Nephron (organoid): ENCODE data around the gene TENM4.
A peak's percentile ranks its signal among the peaks of the same experiment; 100 is the strongest.

Experiments used
- H3K27ac Mint-ChIP-seq, 3 experiments: 2 replicates each; pipeline ENCODE4 v1.8.0; 2020; ENCODE audit warnings: mixed read lengths in 3 of 3, mild to moderate bottlenecking in 2 of 3, moderate library complexity in 1 of 3
- H3K27me3 Mint-ChIP-seq: 2 replicates; pipeline ENCODE4 v1.8.0; 2021; ENCODE audit warnings: low read depth, mild to moderate bottlenecking, moderate library complexity, mixed read lengths
- H3K36me3 Mint-ChIP-seq: 2 replicates; pipeline ENCODE4 v1.8.0; 2020; ENCODE audit warnings: low read depth, mixed read lengths
- H3K4me1 Mint-ChIP-seq: 2 replicates; pipeline ENCODE4 v1.8.0; 2020; ENCODE audit warnings: mixed read lengths
- H3K4me3 Mint-ChIP-seq, 3 experiments: 2 replicates each; pipeline ENCODE4 v1.8.0; 2020; ENCODE audit warnings: mild to moderate bottlenecking in 3 of 3, mixed read lengths in 3 of 3, moderate library complexity in 2 of 3
- H3K9me3 Mint-ChIP-seq: 2 replicates; pipeline ENCODE4 v1.8.0; 2020; ENCODE audit warnings: mixed read lengths
- CTCF ChIP-seq, 3 experiments: fragments of 200-600 bp; sonication (generic); IDR thresholded peaks; one replicate each; pipeline ENCODE4 v1.5.0; 2021; ENCODE audit warnings: antibody characterized with exemption in 3 of 3; ENCODE audit not compliant: unreplicated experiment in 3 of 3

The TENM4 gene

GRCh38 chr11:78791964-78792363 lies 648.9 kb downstream of the TENM4 start:
- TF ChIP-seq CTCF (IDR thresholded peaks at IDR 0.05; ENCODE audit: unreplicated experiment in 3 of 3): no peak
- Mint-ChIP-seq H3K4me1 (peaks cover 29% of the 10 kb centered on the region), H3K27me3 (no peaks in the 10 kb centered on the region), H3K9me3 (no peaks in the 10 kb centered on the region), H3K27ac (no peak overlapping the region), H3K4me3 (no peak overlapping the region), H3K36me3 (peaks cover 77% of the 10 kb centered on the region)

- Mint-ChIP-seq H3K4me1 (peaks cover 22% of the 10 kb centered on the region), H3K27ac (no peak overlapping the region), H3K27me3 (no peaks in the 10 kb centered on the region), H3K9me3 (no peaks in the 10 kb centered on the region), H3K36me3 (peaks cover 76% of the 10 kb centered on the region), H3K4me3 (no peak overlapping the region)
- TF ChIP-seq CTCF (IDR thresholded peaks at IDR 0.05; ENCODE audit: unreplicated experiment in 3 of 3): no peak
These were observed 649.6 kb downstream of the TENM4 start for GRCh38 chr11:78791254-78791653.

- Mint-ChIP-seq H3K36me3 (peaks cover 77% of the 10 kb centered on the region), H3K27me3 (no peaks in the 10 kb centered on the region), H3K9me3 (no peaks in the 10 kb centered on the region), H3K27ac (no peak overlapping the region), H3K4me3 (no peak overlapping the region), H3K4me1 (peaks cover 22% of the 10 kb centered on the region)
- no peak for TF ChIP-seq CTCF (IDR thresholded peaks at IDR 0.05; ENCODE audit: unreplicated experiment in 3 of 3)
These were observed 650.0 kb downstream of the TENM4 start for GRCh38 chr11:78790784-78791183.

- Mint-ChIP-seq H3K4me3 (no peak overlapping the region), H3K36me3 (peaks cover 75% of the 10 kb centered on the region), H3K27ac (peak overlapping the region in 1 of 3 experiments; percentile 43), H3K4me1 (peaks cover 29% of the 10 kb centered on the region), H3K9me3 (no peaks in the 10 kb centered on the region), H3K27me3 (no peaks in the 10 kb centered on the region)
- TF ChIP-seq CTCF (IDR thresholded peaks at IDR 0.05; ENCODE audit: unreplicated experiment in 3 of 3): no peak
These were observed 651.5 kb downstream of the TENM4 start for GRCh38 chr11:78789375-78789774.

- Mint-ChIP-seq H3K4me1 (peaks cover 36% of the 10 kb centered on the region), H3K4me3 (no peak overlapping the region), H3K27ac (no peak overlapping the region), H3K9me3 (no peaks in the 10 kb centered on the region), H3K27me3 (no peaks in the 10 kb centered on the region), H3K36me3 (peaks cover 74% of the 10 kb centered on the region)
- no peak for TF ChIP-seq CTCF (IDR thresholded peaks at IDR 0.05; ENCODE audit: unreplicated experiment in 3 of 3)
These were observed 652.3 kb downstream of the TENM4 start for GRCh38 chr11:78788533-78788932.

- Mint-ChIP-seq H3K4me1 (peaks cover 36% of the 10 kb centered on the region), H3K27ac (no peak overlapping the region), H3K36me3 (peaks cover 74% of the 10 kb centered on the region), H3K9me3 (no peaks in the 10 kb centered on the region), H3K27me3 (no peaks in the 10 kb centered on the region), H3K4me3 (no peak overlapping the region)
- TF ChIP-seq CTCF (IDR thresholded peaks at IDR 0.05; ENCODE audit: unreplicated experiment in 3 of 3): no peak
These were observed 653.1 kb downstream of the TENM4 start for GRCh38 chr11:78787696-78788095.
